NCI-H510A treated with DMSO at 0.1 percent for 48 hours (cell line): ENCODE results near the gene CCL26.
"Not testable (repeated sequence)": the region's sequence is repeated elsewhere in the genome, so short reads cannot be mapped to it uniquely, and the experiment has no call there.

Experiments
- DNase-seq: peaks from one replicate; lab custom pipeline; 2025; lab: John Stamatoyannopoulos, UW

CCL26 gene

DNA sequence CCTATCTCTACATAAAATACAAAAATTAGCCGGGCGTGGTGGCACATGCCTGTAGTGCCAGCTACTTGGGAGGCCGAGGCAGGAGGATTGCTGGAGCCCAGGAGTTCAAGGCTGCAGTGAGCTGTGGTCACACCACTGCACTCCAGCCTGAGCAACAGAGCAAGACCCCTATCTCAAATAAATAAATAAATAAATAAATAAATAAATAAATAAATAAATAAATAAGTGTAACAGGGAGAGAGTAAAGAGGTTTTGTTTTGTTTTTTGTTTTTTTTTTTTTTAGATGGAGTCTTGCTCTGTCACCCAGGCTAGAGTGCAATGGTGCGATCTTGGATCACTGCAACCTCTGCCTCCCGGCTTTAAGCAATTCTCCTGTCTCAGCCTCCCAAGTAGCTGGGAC lies 20.6 kb upstream of the CCL26 start:
- DNase-seq: not testable (repeated sequence)

DNA sequence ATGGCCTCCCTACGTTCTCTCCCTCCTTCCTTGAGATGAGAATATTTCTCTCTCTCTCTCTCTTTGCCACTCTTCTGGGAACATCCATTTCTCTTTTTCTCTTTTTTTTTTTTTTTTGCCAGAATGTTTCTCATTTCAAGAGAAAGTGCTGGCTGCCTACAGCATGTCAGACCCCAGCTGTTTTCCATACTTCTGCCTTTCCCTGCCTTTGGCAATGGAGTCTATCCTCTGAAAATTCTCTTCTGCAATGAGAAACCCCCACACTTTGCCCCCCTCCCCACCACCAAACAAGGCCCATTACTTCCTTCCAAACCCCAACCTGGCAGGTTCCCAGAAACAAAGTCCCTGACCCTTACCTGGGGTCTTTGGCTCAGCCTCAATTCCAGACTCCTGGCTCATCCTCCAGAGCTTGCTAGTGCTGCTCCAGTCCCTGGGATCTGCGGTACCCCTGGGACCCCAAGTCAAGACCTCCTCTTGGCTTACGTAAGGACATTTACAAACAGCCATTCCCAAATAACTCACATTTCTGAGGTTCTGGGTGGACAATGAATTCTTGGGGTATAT lies 17.4 kb upstream of the CCL26 start:
- no peak for DNase-seq

DNA sequence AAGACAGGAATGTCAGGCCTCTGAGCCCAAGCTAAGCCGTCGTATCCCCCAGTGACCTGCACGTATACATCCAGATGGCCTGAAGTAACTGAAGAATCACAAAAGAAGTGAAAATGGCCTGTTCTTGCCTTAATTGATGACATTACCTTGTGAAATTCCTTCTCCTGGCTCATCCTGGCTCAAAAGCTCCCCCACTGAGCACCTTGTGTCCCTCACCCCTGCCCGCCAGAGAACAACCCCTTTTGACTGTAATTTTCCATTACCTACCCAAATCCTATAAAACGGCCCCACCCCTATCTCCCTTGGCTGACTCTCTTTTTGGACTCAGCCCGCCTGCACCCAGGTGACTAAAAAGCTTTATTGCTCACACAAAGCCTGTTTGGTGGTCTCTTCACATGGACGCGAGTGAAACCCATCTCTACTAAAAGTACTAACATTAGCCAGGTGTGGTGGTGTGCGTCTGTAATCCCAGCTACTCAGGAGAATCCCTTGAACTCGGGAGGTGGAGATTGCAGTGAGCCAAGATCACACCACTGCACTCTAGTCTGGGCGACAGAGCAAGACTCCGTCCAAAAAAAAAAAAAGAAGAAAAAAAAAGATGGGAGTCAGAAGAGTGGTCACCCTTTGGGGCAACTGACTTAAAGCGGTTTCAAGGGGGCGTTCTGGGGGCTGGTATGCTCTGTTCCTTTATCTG lies 16.3 kb upstream of the CCL26 start:
- not testable (repeated sequence) for DNase-seq

DNA sequence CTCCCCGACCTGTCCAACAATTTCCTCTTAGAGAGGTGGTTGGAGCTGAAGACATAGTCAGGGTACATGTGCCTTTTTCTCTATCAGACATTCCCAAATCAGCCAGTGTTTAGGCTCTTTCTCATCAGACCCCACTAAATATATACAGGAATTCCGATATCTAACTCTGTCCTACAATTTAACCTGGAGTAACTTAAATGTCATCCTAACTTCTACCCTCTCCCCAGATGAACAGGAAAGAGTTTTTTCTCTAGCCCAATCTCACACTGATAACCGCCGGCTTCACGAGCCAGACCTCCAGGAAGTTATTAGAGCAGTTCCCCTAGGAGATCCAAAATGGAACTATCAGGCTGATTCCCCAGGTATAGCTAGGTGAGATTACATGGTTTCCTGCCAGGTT lies 11.0 kb upstream of the CCL26 start:
- not testable (repeated sequence) for DNase-seq

DNA sequence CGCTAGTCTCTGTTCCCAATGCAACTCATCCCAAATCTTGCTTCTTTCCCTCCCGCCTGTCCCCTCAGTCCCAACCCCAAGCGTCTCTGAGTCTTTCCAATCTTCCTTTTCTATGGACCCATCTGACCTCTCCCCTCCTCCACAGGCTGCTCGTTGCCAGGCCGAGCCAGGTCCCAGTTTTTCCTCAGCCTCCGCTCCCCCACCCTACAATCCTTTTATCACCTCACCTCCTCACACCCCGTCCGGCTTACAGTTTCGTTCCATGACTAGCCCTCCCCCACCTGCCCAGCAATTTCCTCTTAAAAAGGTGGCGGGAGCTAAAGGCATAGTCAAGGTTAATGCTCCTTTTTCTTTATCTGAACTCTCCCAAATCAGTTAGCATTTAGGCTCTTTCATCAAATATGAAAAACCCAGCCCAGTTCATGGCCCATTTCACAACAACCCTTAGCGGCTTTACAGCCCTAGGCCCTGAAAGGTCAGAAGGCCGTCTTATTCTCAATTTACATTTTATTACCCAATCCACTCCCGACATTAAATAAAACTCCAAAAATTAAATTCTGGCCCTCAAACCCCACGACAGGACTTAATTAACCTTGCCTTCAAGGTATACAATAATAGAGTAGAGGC lies 8.7 kb upstream of the CCL26 start:
- DNase-seq: not testable (repeated sequence)

DNA sequence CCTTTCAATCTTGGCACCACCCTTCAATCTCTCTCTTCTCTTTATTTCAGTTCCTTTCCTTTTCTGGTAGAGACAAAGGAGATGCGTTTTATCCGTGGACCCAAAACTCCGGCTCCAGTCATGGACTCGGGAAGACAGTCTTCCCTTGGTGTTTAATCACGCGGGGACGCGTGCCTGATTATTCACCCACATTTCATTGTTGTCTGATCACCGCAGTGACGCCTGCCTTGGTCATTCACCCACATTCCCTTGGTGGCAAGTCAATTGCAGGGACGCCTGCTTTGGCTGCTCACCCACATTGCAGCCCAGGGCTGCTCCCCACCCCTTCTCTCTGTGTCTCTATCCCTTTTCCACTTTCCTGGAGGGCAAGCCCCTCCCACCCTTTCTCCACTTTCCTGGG lies 7.5 kb upstream of the CCL26 start:
- DNase-seq: not testable (repeated sequence)

DNA sequence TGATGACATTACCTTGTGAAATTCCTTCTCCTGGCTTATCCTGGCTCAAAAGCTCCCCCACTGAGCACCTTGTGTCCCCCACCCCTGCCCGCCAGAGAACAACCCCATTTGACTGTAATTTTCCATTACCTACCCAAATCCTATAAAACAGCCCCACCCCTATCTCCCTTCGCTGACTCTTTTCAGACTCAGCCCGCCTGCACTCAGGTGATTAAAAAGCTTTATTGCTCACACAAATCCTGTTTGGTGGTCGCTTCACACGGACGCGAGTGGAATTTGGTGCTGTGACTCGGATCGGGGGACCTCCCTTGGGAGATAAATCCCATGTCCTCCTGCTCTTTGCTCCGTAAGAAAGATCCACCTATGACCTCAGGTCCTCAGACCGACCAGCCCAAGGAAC lies 7.0 kb upstream of the CCL26 start:
- DNase-seq: not testable (repeated sequence)

DNA sequence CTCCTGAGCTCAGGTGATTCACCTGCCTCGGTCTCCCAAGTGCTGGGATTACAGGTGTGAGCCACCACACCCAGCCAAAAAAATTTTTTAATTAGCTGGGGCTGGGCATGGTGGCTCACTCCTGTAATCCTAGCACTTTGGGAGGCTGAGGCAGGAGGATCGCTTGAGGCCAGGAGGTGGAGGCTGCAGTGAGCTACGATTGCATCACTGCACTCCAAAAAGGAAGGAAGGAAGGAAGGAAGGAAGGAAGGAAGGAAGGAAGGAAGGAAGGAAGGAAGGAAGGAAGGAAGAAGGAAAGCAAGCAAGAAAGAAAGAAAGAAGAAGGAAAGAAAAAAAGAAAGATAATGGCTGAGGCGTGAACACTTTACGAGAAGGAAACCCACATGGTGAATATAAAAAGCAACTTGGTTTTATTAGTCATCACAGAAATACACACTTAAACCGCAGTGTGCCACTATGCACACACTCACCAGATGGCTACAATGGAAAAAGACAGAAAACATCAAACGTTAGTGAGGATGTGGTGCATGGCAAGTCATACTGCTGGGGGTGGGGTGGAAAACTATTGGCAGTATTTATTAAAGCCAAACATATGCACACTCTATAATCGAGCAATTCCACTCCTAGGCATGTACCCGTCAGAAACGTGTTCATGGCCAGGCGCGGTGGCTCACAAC lies 4.4 kb upstream of the CCL26 start:
- DNase-seq: no peak

DNA sequence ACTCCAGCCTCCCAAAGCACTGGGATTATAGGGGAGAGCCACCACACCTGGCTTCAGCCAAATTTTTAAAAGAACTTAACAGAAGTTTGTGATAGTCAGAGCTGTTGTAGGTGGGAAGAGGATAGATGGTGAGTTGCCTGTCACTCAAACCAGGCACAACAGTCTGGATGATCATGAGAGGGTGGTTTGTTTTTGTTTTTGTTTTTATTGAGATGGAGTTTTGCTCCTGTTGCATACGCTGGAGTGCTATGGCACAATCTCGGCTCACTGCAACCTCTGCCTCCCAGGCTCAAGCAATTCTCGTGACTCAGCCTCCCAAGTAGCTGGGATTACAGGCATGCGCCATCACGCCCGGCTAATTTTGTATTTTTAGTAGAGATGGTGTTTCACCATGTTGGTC lies 1.9 kb upstream of the CCL26 start:
- DNase-seq: not testable (repeated sequence)

DNA sequence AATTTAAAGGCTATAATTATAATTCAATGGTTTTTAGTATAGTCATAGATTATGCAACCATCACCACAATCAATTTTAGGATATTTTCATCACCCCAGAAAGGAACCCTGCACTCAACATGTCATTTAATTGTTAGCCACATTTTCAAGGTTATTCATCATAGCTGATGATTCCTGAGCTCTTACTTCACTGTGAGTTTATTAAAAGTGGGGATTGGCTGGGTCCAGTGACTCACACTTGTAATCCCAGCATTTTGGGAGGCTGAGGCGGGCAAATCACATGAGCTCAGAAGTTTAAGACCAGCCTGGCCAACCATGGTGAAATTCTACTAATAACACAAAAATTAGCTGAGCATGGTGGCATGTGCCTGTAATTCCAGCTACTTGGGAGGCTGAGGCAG lies 787 bp downstream of the CCL26 start:
- no peak for DNase-seq

DNA sequence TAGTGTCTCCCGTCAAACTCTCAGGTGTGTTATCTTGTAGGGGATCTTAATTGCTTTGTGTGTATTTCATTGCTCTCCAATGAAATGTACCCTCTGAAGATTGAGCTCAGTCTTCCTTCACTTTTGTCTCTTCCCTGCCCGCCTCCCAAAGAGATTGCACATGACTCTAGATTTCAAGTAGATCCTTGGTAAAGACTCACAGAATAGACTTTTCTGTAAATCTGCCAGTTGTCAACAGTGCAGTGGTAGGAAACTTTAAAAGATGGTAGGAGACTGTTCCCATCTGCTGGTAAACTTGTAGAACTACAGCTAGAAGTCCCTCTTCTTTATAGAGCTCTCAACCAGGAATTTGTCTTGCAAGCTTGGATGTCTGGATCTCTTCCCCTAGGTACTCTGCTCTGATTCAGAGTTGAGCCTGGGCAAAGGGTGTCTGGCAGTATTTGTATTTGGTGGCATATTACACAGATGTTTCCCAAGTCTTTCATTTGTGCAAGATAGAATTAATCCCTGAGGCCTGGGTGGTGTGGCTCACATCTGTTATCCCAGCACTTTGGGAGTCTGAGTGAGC lies 9.6 kb downstream of the CCL26 start:
- DNase-seq: peak; percentile 55

DNA sequence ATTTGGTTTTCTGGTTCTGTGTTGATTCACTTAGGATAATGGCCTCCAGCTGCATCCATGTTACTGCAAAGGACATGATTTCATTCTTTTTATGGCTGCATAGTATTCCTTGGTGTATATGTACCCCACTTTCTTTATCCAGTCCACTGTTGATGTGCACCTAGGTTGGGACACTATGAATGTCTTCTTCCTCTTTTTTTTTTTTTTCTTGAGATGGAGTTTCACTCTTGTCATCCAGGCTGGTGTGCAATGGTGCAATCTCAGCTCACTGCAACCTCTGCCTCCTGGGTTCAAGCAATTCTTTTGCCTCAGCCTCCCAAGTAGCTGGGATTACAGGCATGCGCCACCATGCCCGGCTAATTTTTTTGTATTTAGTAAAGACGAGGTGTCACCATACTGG lies 10.2 kb downstream of the CCL26 start:
- not testable (repeated sequence) for DNase-seq

DNA sequence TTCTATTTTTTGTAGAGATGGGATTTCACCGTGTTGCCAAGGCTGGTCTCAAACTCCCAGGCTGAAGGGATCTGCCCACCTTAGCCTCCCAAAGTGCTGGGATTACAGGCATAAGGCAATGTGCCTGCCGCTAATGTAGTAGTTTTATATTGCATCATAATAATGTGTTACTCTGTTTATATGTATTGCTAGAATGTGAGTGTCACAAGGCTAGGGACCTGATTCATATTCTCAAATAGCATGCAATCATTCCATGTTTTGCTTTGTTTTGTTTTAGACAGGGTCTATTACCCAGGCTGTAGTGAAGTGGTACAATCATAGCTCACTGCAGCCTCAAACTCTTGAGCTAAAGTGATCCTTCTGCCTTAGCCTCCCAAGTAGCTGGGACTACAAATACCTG lies 13.5 kb downstream of the CCL26 start:
- no peak for DNase-seq

DNA sequence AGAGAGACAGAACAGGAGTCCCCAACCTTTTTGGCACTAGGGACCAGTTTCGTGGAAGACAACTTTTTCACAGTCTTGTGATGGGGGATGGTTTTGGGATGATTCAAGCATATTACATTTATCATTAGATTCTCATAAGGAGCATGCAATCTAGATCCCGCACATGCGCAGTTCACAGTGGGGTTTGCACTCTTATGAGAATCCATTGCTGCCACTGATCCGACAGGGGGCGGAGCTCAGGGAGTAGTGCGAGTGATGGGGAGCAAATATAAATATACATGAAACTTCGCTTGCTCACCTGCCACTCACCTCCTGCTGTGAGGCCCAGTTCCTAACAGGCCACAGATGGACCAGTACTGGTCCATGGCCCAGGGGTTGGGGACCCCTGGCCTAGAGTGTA lies 14.2 kb downstream of the CCL26 start:
- DNase-seq: no peak

DNA sequence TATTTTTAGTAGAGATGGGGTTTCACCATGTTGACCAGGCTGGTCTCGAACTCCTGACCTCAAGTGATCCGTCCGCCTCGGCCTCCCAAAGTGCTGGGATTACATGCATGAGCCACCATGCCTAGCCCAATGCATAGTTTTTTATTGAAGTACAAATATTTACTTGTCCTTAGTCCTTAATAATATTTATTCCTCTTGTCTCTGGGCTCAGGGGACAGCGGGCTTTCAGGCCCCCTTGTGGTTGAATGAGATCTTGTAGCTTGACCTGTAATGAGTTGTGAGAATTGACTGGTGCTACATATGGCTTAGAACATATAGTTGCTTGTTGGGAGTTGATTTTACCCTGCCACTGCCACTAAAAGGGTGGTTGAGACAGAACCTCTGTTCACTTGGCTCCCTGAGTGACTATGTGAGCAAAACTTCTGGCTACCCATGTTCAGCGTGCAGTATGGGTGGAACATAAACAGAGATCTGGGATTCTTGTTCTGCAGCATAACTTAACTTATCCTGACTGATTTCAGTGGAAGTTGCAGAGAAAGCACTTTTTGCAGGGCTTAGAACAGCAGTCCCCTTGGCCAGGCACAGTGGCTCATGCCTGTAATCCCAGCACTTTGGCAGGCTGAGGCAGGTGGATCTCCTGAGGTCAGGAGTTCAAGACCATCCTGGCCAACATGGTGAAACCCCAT lies 14.9 kb downstream of the CCL26 start:
- DNase-seq: peak; percentile 7

DNA sequence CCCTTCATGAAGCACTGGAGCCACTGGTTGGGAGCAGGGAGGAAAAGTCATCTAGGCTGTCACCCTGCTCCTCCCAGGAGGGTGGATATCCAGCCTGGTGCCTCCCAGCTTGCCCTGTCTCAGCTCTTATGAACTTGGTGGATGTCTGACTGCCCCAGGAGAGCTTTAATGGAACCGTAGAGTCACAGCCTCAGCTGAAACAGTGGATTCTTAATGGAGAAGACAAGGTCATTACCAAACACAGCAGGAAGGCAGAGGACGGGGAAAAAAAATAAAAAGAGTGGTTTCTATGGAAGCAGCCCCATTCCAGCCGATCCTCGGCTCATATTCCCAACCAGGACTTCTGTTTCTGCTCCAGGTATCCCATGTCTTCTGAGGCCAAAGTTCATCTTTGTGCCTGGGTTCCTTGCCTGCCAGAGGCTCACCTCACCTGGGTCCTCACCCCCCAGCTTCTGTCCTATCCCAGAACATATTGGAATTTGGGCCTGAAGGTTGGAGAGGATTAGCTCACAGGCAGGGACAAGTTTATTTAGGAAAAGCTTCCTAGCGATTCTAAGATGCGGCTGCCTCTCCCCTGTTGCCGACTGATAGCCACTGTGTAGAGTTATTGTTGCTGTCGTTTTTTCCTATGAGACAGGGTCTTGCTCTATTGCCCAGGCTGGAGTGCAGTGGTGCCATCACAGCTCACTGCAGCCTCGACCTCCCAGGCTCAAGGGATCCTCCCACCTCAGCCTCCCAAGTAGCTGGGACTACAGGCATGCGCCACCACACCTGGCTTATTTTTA lies 15.6 kb downstream of the CCL26 start:
- no peak for DNase-seq

DNA sequence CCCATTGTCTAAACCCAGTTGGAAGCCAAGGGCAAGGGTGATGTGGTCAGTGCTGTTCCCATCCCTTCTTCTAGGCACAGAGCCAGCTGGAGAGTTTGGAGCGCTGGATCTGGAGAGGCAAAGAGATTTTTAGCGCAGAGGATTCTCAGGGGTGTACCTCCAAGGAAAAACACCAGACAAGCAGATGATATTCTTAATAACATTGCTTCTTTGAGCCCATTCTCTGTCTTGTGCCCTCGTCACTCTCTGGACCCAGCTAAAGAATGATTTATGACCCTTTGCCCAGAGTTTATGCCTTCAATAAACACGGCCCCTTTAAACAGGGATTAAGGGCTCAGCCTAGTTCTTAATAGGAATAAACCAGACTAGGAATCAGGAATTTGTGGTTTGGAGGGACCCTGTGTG lies 28.6 kb downstream of the CCL26 start:
- DNase-seq: no peak

DNA sequence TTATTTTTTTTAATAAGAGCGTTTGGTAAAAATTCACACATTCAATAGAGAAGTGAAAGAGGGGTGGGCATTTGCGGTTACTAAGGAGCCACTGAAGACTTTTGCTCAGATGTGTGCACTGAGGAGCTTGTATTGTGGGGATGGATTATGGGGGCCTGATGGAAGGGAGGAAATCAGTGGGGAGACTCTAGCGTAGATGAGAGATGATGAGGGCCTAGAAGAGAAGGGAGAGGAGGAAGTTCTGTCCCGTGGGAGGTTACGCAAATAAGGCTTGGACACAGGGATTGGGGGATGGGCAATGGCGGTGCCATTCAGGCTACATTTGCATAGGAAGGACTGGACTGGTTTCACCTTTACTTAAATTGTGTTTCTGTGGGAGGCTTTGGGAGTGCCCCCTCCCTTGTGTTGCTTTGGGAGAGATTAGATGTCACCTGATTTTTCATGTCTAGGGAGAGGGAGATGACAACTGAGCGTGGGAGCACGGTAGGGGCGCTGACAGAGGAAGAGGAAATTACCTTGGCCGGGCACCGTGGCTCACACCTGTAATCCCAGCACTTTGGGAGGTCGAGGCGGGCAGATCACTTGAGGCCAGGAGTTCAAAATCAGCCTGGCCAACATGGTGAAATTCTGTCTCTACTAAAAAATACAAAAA lies 31.0 kb downstream of the CCL26 start:
- DNase-seq: no peak

DNA sequence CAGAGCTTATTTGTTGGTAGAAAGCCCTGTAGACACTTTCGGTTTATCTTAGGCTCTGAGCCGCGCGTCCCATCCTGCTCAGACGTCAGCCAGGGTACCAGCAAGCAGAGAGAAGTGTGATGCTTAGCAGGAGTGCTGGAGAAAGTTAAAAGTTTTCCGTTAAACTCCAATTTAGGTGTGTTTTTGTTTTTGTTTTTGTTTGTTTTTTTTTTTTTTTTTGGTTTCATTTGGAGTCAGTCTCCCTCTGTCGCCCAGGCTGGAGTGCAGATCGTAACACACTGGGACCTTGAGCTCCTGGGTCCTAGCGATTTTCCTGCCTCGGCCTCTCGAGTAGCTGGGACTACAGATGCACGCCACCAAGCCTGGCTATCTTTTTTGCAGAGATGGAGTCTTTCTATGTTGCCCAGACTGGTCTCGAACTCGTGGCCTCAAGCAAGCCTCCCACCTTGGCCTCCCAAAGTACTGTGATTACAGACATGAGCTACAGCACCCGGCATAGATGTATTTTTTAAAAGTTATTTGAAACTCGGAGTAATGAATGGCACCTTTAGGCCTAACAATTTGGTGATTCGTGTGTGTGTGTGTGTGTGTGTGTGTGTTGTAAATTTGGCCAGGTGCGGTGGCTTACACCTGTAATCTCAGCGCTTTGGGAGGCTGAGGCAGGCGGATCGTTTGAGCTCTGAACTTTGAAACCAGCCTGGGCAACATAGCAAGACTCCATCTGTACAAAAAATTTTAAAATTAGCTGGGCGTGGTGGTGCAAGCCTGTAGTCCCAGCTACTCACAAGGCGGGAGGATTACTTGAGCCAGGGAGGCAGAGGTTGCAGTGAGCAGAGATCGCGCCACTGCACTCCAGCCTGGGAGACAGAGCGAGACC lies 32.0 kb downstream of the CCL26 start:
- peak; percentile 5 for DNase-seq
